ENCODE results near the gene TTC8. TPM values are rescaled to one million over a fixed set of nuclear protein-coding genes. Genes with fewer than 3 reads are reported as not detected.
"Not testable (repeated sequence)": the region's sequence is repeated elsewhere in the genome, so short reads cannot be mapped to it uniquely, and the experiment has no call there.

Gene TTC8
- total RNA-seq, 2 donors from 2014 or later: 20.8 to 34.1 TPM

DNA sequence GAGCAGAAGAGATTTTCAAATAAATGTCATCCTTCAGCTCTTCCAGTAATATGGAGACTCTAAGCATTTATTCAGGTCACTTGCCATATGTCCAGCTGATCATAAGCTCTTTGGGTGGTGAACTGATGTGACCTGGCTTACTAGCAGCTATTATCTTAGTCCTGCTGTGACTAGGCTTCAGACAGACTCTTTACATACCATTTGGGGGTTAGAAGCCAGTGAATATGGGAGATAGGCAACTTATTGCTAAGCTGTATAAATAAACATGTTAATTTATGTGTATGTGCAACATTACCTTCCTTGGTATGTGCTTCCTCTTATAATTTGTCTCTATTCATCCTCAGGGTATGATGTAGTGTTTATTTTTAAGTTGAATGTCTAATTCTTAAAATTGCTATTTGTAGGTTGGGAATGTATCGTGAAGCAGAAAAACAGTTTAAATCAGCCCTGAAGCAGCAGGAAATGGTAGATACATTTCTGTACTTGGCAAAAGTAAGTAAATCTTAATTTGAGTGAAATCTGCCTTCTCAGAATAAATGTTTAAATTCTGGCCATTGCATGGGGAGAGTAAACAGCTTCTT, 32.4 kb downstream of the TTC8 start:
- H3K4me1 ChIP-seq (ENCODE audit: control insufficient read depth in 1 of 2, low read depth in 2 of 2): peaks cover 0 to 6% of the 10 kb centered on the region in 2 donors
- no peak overlapping the region for H3K4me3 ChIP-seq
- TF ChIP-seq, protein P1, sequence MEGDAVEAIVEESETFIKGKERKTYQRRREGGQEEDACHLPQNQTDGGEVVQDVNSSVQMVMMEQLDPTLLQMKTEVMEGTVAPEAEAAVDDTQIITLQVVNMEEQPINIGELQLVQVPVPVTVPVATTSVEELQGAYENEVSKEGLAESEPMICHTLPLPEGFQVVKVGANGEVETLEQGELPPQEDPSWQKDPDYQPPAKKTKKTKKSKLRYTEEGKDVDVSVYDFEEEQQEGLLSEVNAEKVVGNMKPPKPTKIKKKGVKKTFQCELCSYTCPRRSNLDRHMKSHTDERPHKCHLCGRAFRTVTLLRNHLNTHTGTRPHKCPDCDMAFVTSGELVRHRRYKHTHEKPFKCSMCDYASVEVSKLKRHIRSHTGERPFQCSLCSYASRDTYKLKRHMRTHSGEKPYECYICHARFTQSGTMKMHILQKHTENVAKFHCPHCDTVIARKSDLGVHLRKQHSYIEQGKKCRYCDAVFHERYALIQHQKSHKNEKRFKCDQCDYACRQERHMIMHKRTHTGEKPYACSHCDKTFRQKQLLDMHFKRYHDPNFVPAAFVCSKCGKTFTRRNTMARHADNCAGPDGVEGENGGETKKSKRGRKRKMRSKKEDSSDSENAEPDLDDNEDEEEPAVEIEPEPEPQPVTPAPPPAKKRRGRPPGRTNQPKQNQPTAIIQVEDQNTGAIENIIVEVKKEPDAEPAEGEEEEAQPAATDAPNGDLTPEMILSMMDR (IDR thresholded peaks at IDR 0.05): no peak
- H3K36me3 ChIP-seq: no peaks in the 10 kb centered on the region
- no peak overlapping the region for H3K27ac ChIP-seq
- DNase-seq (ENCODE audit: low spot score) (no peak), ATAC-seq (ENCODE audit: insufficient number of reproducible peaks, low FRiP score, low read depth) (no peak)
- no peaks in the 10 kb centered on the region for H3K9me3 ChIP-seq
- H3K27me3 ChIP-seq (replicated peaks; ENCODE audit: insufficient read depth): no peaks in the 10 kb centered on the region

DNA sequence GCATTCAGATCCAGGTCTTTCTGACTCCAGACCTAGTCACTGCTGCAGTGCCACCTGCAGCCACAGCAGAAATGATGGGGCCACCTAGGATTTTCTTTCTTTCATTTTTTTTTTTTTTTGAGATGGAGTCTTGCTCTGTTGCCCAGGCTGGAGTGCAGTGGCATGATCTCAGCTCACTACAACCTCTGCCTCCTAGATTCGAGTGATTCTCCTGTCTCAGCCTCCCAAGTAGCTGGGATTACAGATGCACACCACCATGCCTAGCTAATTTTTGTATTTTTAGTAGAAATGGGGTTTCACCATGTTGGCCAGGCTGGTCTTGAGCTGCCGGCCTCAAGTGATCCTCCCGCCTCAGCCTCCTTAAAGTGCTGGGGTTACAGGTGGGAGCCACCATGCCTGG, 33.4 kb downstream of the TTC8 start:
- H3K27me3 ChIP-seq (replicated peaks; ENCODE audit: insufficient read depth); H3K9me3 ChIP-seq; DNase-seq (ENCODE audit: low spot score); H3K36me3 ChIP-seq; H3K27ac ChIP-seq; ATAC-seq (ENCODE audit: insufficient number of reproducible peaks, low FRiP score, low read depth); H3K4me1 ChIP-seq (ENCODE audit: control insufficient read depth in 1 of 2, low read depth in 2 of 2); H3K4me3 ChIP-seq: not testable (repeated sequence)

DNA sequence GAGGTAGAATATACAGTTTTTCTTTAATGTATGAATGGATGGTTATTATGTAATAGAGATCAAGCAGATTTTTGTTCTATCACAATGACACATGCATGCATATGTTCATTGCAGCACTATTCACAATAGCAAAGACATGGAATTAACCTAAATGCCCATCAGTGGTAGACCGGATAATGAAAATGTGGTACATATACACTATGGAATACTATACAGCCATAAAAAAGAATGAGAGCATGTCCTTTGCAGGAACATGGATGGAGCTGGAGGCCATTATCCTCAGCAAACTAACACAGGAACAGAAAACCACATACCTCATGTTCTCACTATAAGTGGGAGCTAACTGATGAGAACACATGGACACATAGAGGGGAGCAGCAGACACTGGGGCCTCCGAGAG, 34.7 kb downstream of the TTC8 start:
- not testable (repeated sequence) for H3K36me3 ChIP-seq; DNase-seq (ENCODE audit: low spot score); H3K9me3 ChIP-seq

DNA sequence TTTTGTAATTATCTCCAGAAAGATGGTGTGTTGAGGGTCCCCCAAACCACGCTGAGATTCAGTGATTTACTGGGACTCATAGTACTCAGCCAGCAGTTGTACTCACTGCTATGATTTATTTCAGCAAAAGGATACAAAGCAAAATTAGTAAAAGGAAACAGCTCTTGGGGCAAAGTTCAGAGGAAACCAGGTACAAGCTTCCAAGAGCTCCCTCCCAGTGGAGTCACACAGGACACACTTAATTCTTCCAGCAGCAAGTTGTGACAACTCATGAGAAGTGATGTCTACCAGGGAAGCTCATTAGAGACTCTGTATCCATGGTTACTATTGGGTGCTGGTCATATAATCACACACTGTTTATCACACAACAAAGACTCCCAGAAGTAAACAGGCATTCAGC, 38.7 kb downstream of the TTC8 start:
- DNase-seq (ENCODE audit: low spot score) (no peak), ATAC-seq (ENCODE audit: insufficient number of reproducible peaks, low FRiP score, low read depth) (no peak)
- TF ChIP-seq, protein P1 (IDR thresholded peaks at IDR 0.05): no peak
- Histone ChIP-seq H3K27me3 (replicated peaks; ENCODE audit: insufficient read depth) (no peaks in the 10 kb centered on the region), H3K27ac (no peak overlapping the region), H3K4me3 (no peak overlapping the region), H3K9me3 (no peaks in the 10 kb centered on the region), H3K36me3 (peaks cover 3% of the 10 kb centered on the region), H3K4me1 (ENCODE audit: control insufficient read depth in 1 of 2, low read depth in 2 of 2) (no peaks in the 10 kb centered on the region)

More for the DNA sequence above, 34.7 kb downstream of the TTC8 start:
- not testable (repeated sequence) for H3K4me3 ChIP-seq; H3K27ac ChIP-seq; ATAC-seq (ENCODE audit: insufficient number of reproducible peaks, low FRiP score, low read depth); H3K27me3 ChIP-seq (replicated peaks; ENCODE audit: insufficient read depth); H3K4me1 ChIP-seq (ENCODE audit: control insufficient read depth in 1 of 2, low read depth in 2 of 2)

DNA sequence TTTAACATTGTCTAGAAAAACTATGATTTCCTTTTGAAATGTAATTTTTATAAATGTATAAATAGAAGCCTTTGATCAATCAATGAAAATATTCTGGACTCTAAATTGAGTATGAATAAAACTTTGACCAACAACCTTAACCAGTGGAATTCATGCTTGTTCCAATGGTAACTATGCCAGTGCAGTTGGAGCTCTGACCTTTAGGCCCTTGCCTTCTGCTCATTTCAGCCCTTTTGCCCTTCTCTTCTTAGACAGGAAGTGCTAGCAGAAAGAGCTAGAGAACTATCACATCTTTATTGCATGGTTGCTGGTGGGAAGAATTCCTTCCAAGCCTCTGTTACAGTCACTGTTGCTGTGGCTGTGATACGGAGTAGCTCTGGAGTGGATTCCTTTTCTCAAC, 39.7 kb downstream of the TTC8 start:
- Histone ChIP-seq H3K36me3 (peaks cover 3% of the 10 kb centered on the region), H3K9me3 (no peaks in the 10 kb centered on the region)

DNA sequence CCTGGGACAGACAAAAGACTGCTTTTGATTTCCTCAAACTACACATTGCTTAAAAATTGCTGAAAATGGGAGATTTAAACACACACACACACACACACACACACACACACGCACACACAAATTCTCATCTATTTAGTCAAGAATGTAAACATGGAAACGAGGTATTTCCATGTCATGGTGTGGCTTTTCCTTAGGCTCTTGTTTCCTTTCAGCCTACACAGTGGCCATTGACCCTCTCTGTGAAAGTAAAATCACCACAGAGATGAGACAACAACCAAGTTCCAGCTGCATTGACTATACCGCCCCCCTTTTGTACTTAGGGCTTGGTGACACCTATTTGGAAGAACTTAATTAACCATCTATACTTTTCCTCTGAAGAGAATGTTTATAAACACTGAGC, 41.9 kb downstream of the TTC8 start:
- TF ChIP-seq, protein P1 (IDR thresholded peaks at IDR 0.05): no peak
- H3K36me3 ChIP-seq: peaks cover 10% of the 10 kb centered on the region
- H3K27ac ChIP-seq: no peak overlapping the region
- no peaks in the 10 kb centered on the region for H3K9me3 ChIP-seq
- no peak for DNase-seq (ENCODE audit: low spot score)
- no peaks in the 10 kb centered on the region for H3K27me3 ChIP-seq (replicated peaks; ENCODE audit: insufficient read depth)
- ATAC-seq (ENCODE audit: insufficient number of reproducible peaks, low FRiP score, low read depth): no peak
- no peaks in the 10 kb centered on the region for H3K4me1 ChIP-seq (ENCODE audit: control insufficient read depth in 1 of 2, low read depth in 2 of 2)
- no peak overlapping the region for H3K4me3 ChIP-seq

More for the DNA sequence above, 39.7 kb downstream of the TTC8 start:
- no peak for ATAC-seq (ENCODE audit: insufficient number of reproducible peaks, low FRiP score, low read depth)
- TF ChIP-seq, protein P1 (IDR thresholded peaks at IDR 0.05): no peak
- no peak for DNase-seq (ENCODE audit: low spot score)
- no peak overlapping the region for H3K4me3 ChIP-seq
- no peak overlapping the region for H3K27ac ChIP-seq
- H3K27me3 ChIP-seq (replicated peaks; ENCODE audit: insufficient read depth): no peaks in the 10 kb centered on the region
- H3K4me1 ChIP-seq (ENCODE audit: control insufficient read depth in 1 of 2, low read depth in 2 of 2): no peaks in the 10 kb centered on the region
